ENCODE data around the gene GSKIP.

GRCh38 chr14:96393071-96393691 is 29.9 kb downstream of the GSKIP start:
- TF ChIP-seq, protein P1, sequence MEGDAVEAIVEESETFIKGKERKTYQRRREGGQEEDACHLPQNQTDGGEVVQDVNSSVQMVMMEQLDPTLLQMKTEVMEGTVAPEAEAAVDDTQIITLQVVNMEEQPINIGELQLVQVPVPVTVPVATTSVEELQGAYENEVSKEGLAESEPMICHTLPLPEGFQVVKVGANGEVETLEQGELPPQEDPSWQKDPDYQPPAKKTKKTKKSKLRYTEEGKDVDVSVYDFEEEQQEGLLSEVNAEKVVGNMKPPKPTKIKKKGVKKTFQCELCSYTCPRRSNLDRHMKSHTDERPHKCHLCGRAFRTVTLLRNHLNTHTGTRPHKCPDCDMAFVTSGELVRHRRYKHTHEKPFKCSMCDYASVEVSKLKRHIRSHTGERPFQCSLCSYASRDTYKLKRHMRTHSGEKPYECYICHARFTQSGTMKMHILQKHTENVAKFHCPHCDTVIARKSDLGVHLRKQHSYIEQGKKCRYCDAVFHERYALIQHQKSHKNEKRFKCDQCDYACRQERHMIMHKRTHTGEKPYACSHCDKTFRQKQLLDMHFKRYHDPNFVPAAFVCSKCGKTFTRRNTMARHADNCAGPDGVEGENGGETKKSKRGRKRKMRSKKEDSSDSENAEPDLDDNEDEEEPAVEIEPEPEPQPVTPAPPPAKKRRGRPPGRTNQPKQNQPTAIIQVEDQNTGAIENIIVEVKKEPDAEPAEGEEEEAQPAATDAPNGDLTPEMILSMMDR (IDR thresholded peaks at IDR 0.05): no peak
- TF ChIP-seq POLR2A (IDR thresholded peaks at IDR 0.05): no peak

All from body of pancreas (tissue), 4 donors.